ENCODE measurements around the gene FOXO6. TPM values are rescaled to one million over a fixed set of nuclear protein-coding genes. Genes with fewer than 3 reads are reported as not detected.

Gene FOXO6
- not detected for total RNA-seq

DNA sequence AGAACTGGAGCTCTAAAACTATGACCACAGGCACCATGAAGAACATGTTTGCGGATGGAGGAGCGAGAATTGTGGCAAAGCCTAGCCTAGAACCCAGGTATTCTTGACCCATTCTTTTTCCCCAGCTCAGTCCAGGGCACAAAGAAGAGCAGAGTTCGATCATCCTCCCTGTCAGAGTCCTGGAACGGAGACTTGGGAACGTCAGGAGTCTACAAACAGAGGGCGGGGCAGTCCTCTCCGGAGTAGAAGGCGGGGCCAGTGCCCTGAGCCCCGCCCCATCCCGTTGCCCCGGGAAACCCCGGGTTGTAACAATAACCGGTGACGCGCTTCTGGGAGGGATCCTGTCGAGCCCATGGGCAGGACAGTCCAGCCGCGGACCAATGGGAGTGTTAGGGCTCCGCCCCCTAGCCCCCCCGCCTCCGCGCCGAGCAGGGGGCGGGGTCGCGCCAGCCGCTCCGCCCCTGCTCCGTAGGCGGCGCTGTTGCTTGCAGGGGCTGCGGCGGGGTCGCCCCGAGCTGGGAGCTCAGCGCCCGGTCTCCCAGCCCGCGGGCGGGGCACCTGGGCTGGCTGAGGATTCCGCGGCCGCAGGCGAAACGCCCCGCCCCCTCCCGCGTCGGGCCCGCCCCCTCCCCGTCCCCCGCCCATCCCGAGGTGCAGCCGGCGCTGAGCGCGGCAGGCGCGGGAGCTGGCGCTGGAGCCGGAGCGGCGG is at the start of gene FOXO6:
TSS of gene FOXO6 (plus strand) at position 649 of the 709 bp plus-strand sequence.
- Mint-ChIP-seq H3K4me3 (peak within 1 kb of the TSS; percentile 58), H3K9me3 (no peaks in the 10 kb centered on the region), H3K36me3 (no peaks in the 10 kb centered on the region), H3K27me3 (peaks cover 22 to 35% of the 10 kb centered on the region in 2 donors), H3K27ac (no peak within 1 kb of the TSS), H3K4me1 (ENCODE audit: low read depth in 2 of 2) (peaks cover 4 to 12% of the 10 kb centered on the region in 2 donors)
- DNase-seq (ENCODE audit: low spot score) = peak; percentile 96
- peak; percentile 96 to 97 for ATAC-seq

DNA sequence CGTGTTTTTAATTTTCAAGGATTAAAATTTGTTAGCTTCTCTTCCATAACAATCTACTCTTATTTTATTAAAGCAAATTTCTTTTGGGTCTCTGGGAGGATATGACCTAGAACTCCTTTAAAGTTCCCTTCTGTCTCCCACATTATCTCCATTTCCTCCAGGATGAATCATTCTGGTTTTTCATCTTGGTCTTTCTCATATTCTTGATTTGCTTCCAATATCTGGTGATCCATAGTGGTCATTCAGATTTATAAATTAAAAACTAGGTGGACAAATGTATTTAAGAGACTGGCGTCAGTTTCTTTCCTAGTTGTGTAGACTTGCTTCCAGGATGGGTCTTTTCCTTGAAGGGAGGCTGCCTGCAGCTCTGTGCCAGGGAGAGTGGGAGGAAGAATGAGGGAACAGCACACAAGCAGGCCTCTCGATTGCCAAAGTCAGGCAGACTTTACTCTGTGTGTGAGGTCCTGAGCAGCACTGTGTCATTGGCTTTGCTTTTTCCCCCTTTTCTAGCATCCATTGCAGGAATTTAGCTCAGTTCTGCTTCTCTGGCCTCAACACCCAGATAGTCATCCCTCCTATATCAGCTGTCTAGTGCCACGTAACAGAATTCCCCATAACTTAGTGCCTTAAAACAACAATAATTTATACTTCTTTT is 48.1 kb upstream of the FOXO6 start:
- Mint-ChIP-seq H3K4me1 (ENCODE audit: low read depth in 2 of 2) (peaks cover 11 to 13% of the 10 kb centered on the region in 2 donors), H3K27me3 (no peaks in the 10 kb centered on the region), H3K36me3 (peaks cover 3% of the 10 kb centered on the region), H3K4me3 (no peak overlapping the region), H3K27ac (no peak overlapping the region), H3K9me3 (peaks cover under 1% of the 10 kb centered on the region)
- ATAC-seq = no peak
- DNase-seq (ENCODE audit: low spot score) = no peak

DNA sequence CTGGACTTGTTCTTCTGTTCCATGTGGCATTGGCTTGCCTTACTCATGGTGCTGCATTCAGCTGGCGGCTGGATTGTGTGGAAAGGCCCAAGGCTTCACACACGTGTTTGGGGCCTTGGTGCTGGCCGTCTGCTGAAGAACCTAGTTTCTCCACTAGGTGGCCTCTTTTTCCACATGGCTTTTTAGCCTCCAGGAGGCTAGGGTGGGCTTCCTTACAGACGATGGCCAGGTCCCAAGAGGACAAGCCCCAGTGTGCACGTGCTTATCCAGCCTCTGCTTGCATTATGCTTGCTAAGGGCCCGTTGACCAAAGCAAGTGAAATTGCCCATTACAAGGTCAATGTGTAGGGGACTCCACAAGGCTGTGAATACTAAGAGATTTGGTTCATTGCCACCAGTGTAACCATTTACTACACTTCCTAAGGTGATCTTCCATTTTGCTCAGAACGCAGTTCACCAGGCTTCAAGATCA is 47.5 kb upstream of the FOXO6 start:
- DNase-seq (ENCODE audit: low spot score) = no peak
- H3K36me3 Mint-ChIP-seq = no peaks in the 10 kb centered on the region
- peaks cover 7% of the 10 kb centered on the region in 2 donors for H3K4me1 Mint-ChIP-seq (ENCODE audit: low read depth in 2 of 2)
- peaks cover 0 to 4% of the 10 kb centered on the region in 2 donors for H3K27me3 Mint-ChIP-seq
- H3K9me3 Mint-ChIP-seq = no peaks in the 10 kb centered on the region
- H3K4me3 Mint-ChIP-seq = no peak overlapping the region
- ATAC-seq = no peak
- H3K27ac Mint-ChIP-seq = no peak overlapping the region

DNA sequence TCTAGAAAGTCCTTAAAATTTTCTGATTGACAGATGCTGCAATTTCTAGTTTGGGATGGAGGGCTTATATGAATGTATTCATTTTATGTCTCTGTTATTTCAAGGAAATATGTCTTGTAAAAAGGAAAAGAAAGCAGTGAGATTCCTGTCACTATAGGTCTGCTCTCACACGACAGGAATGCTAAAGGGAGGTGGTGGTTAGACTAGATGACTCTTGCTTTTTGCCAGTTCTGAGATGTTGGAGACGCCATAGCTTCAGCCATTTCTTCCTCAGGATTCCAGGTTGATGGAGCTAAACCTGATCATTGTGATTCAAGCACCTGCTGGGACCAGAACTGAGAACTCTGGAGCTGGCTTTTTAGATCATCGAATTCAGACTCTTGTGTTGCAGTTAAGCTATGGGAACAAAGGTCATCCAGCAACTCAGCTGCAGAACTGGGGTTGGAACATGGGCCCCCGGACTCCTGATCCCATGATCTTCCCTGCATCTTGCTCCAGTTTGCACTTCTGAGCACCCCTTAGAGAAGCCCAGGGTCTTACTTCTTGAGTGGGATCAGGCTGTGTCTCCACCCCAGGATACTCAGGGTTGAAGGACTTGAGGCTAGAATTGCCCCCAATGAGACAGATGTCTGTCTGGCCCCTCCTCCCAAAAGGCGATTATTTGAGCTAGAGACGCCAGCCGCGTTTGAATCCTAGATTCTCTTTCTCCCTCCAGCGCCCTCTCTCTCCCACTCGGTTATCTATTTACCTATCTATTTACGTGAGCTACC is 46.7 kb upstream of the FOXO6 start:
- no peaks in the 10 kb centered on the region for H3K9me3 Mint-ChIP-seq
- no peak for ATAC-seq
- no peak overlapping the region for H3K27ac Mint-ChIP-seq
- H3K4me3 Mint-ChIP-seq = no peak overlapping the region
- H3K4me1 Mint-ChIP-seq (ENCODE audit: low read depth in 2 of 2) = peaks cover 4 to 7% of the 10 kb centered on the region in 2 donors
- no peaks in the 10 kb centered on the region for H3K36me3 Mint-ChIP-seq
- peaks cover 0 to 5% of the 10 kb centered on the region in 2 donors for H3K27me3 Mint-ChIP-seq
- no peak for DNase-seq (ENCODE audit: low spot score)

DNA sequence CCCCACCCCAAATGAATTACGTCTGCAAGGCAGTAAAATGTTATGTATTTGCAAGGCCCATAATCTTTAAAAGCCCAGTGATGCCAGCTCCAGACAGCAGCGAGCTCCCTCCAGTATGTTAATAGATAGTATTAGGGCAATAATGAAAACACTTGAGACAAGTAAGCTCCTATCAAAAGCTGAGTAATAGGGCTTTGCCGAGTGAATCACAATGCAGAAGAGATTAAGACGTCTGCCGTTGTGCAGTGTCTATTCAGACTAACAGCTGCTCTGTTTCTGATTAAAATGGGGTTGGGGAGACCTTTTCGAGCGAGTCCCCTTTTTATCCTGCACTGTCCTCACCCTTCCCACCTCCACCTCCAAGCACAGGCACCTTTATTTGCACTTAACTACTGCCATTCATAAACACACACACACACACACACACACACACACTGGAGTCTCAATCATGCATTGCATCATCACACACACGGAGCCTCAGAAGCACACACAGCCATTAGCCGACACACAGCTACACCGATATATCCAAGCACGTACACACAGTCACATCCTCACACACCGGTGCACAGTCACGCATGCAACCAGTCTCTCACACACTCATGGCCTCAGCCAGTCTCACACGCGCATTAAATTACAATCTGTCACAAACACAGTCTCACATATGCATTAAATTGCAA is 46.0 kb upstream of the FOXO6 start:
- Mint-ChIP-seq H3K9me3 (no peaks in the 10 kb centered on the region), H3K4me1 (ENCODE audit: low read depth in 2 of 2) (peaks cover 0 to 7% of the 10 kb centered on the region in 2 donors), H3K4me3 (no peak overlapping the region), H3K36me3 (no peaks in the 10 kb centered on the region), H3K27me3 (peaks cover 0 to 5% of the 10 kb centered on the region in 2 donors), H3K27ac (no peak overlapping the region)
- ATAC-seq = no peak
- no peak for DNase-seq (ENCODE audit: low spot score)

DNA sequence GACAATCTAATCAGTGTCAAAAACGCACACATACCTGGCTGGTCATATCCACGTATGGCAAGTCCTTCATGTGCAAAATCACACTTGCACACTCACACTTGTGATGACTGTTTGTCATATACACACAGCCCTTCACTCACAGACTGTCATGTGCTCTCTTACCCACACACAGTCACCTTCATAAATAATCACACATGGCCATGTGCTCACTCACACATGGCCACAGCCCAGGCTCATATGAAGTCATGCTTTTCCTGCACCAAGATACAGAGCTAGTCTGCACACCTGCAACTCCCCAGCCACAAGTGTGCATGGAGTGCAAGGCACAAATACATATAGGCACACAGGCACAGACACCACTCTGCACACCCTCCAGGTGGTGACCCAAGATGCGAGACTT is 45.4 kb upstream of the FOXO6 start:
- Mint-ChIP-seq H3K27me3 (peaks cover 0 to 7% of the 10 kb centered on the region in 2 donors), H3K36me3 (no peaks in the 10 kb centered on the region), H3K4me1 (ENCODE audit: low read depth in 2 of 2) (peaks cover 0 to 6% of the 10 kb centered on the region in 2 donors), H3K9me3 (no peaks in the 10 kb centered on the region), H3K4me3 (no peak overlapping the region), H3K27ac (no peak overlapping the region)
- DNase-seq (ENCODE audit: low spot score) = no peak
- ATAC-seq = no peak

DNA sequence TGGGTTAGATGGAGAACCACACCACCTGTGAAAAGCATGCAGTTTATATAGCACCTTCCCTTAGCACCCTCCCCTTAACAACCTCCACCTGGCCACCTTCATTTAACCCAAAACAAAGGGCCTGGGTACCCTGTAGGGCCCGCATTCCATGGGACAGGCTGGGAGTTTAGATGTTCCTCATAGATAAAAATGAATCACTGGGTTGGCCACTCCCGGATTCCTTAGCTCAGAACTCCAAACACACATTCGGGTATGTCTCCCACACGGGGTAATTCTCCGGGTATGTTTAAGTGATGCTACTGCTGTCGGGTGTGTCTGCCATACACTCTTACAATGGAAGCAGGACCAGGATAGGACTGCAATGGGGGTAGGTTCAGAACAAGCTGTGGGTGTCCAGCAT is 43.9 kb upstream of the FOXO6 start:
- no peak for DNase-seq (ENCODE audit: low spot score)
- no peak overlapping the region for H3K27ac Mint-ChIP-seq
- H3K4me3 Mint-ChIP-seq = no peak overlapping the region
- H3K4me1 Mint-ChIP-seq (ENCODE audit: low read depth in 2 of 2) = peaks cover 6 to 7% of the 10 kb centered on the region in 2 donors
- ATAC-seq = no peak
- no peaks in the 10 kb centered on the region for H3K36me3 Mint-ChIP-seq
- H3K9me3 Mint-ChIP-seq = no peaks in the 10 kb centered on the region
- H3K27me3 Mint-ChIP-seq = peaks cover 0 to 7% of the 10 kb centered on the region in 2 donors

DNA sequence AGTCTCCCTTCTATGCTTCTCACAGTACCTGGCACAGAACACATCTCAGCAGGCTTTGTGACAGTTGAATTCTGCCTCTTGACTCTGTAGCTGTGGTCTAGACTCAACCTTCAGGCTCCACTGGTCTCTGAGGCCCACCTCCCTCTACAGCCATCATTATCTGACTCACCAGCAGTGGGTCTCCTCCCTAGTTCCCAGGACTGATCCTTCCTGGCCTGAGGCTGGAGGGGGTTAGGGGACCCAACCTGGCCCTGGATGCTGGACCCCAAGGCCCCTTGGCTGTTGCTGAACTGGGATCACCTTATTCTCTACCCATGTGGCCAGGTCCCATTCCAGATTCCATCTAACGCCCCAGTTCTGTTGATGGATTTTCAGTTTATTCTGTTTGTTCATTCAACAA is 43.1 kb upstream of the FOXO6 start:
- Mint-ChIP-seq H3K9me3 (no peaks in the 10 kb centered on the region), H3K27ac (no peak overlapping the region), H3K4me3 (no peak overlapping the region), H3K27me3 (peaks cover 0 to 7% of the 10 kb centered on the region in 2 donors), H3K36me3 (no peaks in the 10 kb centered on the region), H3K4me1 (ENCODE audit: low read depth in 2 of 2) (peaks cover 7% of the 10 kb centered on the region in 2 donors)
- no peak for ATAC-seq
- no peak for DNase-seq (ENCODE audit: low spot score)

DNA sequence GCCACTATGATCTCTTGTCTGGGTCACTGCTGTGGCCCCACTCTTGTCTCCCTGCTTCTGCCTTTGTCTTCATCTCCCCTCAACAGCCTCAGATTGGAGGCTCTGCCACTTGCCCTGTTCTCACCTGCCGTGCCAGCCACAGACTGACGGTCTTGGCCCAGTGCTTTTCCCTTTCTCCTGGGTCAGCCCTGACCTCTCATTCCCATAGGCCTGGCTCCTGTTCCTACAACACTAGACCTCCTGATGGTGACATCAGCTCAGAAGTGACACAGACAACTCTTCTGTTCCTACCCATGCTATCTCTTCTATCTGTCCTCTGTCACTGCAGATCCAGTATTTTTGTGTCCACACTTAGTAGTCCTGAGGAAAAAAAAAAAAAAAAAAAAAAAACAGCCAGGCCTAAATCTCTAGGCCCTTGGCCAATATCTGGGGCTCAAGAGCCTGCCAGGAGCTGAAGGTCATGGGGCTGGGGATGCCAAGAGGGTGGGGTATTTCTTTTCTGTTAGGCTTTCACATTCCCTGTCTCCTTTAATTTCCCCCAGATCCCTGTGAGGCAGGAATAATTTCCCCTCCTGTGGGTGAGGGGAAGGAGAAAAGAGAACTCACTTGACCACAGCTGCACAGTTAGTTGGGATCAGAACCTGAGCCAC is 42.0 kb upstream of the FOXO6 start:
- no peak for ATAC-seq
- Mint-ChIP-seq H3K27ac (no peak overlapping the region), H3K27me3 (peaks cover 0 to 7% of the 10 kb centered on the region in 2 donors), H3K4me3 (no peak overlapping the region), H3K9me3 (no peaks in the 10 kb centered on the region), H3K36me3 (no peaks in the 10 kb centered on the region), H3K4me1 (ENCODE audit: low read depth in 2 of 2) (peaks cover 7% of the 10 kb centered on the region in 2 donors)
- no peak for DNase-seq (ENCODE audit: low spot score)

DNA sequence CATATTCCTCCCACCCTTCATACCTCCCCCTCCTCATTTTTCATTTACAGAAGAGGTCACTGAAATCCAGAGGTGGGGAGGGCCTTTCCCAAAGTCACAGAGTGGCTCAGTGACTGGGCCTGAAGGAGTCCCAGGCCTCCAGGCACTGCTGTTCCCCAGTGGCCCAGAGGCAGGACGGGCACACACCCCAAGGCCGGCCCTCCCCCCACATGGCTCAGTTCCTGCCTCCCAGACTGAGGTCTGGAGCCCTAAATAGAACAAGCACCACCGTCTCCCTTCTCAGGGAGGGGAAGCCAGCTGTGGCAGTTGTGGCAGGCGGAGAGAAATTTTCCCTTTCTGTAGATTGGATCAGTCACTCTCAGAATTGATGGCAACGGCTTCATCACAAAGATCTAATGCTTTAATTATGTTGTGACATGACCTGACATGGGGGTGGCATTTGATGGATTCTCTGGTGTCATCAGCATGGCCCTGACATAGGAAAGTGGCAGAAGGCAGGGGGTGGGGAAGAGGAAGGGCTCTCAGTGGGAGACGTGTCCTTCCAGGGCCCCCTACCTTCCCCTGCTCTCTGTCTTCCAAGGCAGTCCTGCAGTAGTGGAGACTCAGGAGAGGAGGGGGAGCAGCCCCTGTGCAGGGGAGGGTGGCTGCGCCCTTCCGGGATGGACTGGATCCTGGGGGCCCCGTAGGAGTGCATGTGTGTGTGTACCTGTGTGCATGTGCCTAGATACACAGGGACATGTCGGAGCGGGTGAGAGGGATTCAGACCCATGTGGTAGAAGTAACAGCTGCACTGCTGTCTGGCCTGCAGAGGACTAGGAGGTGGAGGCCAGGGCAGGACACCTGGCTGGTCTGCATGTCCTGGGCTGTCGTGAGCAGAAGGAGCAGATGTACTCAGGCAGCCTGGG is 41.2 kb upstream of the FOXO6 start:
- Mint-ChIP-seq H3K4me1 (ENCODE audit: low read depth in 2 of 2) (peaks cover 7% of the 10 kb centered on the region in 2 donors), H3K4me3 (no peak overlapping the region), H3K9me3 (no peaks in the 10 kb centered on the region)

DNA sequence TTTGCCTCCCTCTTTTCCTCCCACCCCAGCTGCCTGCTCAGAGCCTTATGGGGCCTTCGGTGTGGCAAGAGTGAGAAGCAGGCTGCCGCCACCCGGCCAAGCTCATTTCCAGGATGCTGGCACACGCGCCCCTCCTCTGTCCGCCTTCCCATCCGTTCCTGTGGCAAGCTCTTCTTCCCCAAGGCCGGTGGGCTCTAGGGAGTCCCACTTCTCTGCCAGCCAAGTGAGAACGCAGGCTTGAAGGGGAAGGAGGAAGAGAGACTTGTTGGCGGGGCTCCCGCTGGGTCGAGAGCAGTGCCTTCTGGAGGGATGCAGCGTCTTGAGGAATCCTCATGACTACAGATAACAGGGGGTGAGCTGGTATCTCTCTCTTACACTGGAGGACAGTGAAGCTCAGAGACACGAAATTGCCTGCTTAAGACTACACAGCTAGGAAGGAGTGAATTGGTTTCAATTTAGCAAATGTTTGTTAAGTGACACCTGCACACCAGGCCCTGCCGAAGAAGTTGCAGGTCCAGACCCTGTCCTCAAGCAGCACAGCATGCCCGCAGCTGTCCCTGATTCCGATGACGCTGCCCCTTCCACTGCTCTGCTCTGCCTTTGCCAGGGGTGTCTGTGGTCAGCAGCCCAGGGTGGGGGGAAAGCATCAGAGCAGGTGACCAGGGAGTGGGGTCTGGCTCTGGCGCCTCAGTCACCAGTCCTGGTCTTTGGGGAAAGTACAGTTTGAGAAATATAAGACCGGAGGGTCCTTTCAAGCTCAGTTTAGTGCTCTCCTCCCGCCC is 40.1 kb upstream of the FOXO6 start:
- Mint-ChIP-seq H3K4me1 (ENCODE audit: low read depth in 2 of 2) (peaks cover 7% of the 10 kb centered on the region in 2 donors), H3K27me3 (peaks cover 0 to 7% of the 10 kb centered on the region in 2 donors), H3K36me3 (no peaks in the 10 kb centered on the region), H3K4me3 (no peak overlapping the region), H3K27ac (no peak overlapping the region), H3K9me3 (no peaks in the 10 kb centered on the region)
- ATAC-seq = no peak
- no peak for DNase-seq (ENCODE audit: low spot score)

More for the DNA sequence above, 41.2 kb upstream of the FOXO6 start:
- no peak for ATAC-seq
- Mint-ChIP-seq H3K27me3 (peaks cover 0 to 7% of the 10 kb centered on the region in 2 donors), H3K27ac (no peak overlapping the region), H3K36me3 (no peaks in the 10 kb centered on the region)
- DNase-seq (ENCODE audit: low spot score) = no peak

Measured in natural killer cell treated with Interleukin-12 subunit alpha and Interleukin-12 subunit beta and Interleukin-15 and Interleukin-18, amount 100 ng/mL, for 72 hours (primary cell).